ENCODE measurements around the gene MT1E. TPM values are rescaled to one million over a fixed set of nuclear protein-coding genes. Genes with fewer than 3 reads are reported as not detected.
"Not testable (repeated sequence)": the region's sequence is repeated elsewhere in the genome, so short reads cannot be mapped to it uniquely, and the experiment has no call there.

Gene MT1E
- total RNA-seq, 1 experiment from 2014 or later: 493 TPM

DNA sequence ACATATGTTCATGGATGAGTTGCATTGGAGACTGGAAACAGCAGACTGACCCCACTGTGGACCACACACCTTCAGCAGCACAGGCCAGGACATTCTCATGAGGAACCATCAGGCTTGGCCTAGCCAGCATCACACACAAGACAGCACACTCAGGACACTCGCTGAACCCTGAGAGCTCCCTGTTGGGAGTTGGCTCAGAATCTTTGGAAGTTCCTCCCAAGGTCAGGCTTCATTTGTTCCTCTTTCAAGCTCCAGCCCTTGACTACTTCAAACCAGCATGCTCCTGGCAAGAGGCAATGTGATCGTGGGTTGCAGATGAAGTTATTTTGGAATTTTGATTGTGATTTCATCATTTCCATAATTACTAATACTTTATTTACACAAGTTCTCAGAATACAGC lies 46.1 kb downstream of the MT1E start:
- not testable (repeated sequence) for DNase-seq (ENCODE audit: low spot score)

DNA sequence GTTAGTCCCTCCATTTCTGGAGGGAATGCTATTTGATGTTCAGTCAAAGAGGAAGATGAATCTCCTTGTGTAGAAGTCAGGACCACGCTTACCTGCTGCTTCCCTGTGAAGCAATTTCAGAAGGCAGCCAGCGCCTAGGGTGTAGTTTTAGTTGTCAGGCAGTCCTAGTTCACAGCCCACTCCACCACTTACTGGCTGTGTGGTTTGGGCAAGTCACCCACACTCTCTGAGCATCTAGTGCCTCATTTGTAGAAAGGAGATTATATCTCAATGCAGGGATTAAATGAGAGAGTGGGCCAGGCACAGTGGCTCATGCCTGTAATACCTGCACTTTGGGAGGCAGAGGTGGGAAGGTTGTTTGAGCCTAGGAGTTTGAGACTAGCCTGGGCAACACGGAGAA lies 46.6 kb downstream of the MT1E start:
- DNase-seq (ENCODE audit: low spot score): not testable (repeated sequence)

DNA sequence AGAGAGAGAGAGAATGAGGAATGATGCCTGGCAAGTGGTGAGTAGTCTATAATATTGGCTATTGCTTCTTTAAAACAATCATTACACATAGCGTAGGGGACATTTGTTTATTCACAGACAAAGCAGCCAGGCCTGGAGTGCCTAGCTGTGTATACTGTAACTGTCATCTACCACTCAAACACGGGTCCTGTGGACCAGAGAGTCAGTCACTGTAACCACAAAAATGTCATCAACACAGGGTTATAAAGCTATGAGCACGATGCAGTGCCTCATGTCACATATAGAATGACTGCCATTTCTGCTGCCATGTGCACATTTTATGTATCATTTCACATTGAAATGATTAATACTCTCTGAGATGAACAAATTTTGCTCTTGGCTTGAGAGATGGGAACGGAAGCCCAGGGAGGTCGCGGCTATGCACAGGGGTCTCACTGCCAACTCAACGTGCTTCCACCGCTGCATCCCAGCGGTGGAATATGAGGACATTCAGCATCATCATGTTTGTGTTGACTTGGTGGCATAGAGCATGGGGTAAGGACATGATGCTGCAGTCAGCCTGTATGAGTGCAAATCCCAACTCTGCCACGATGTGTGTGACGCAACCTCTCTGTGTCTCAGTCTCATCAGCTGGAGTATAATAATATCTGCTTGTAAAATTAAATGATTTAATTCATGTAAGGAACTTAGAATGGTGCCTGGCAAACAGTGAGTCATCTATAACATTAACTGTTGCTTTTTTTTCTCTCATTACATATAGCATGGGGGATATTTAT lies 47.4 kb downstream of the MT1E start:
- no peak for DNase-seq (ENCODE audit: low spot score)

DNA sequence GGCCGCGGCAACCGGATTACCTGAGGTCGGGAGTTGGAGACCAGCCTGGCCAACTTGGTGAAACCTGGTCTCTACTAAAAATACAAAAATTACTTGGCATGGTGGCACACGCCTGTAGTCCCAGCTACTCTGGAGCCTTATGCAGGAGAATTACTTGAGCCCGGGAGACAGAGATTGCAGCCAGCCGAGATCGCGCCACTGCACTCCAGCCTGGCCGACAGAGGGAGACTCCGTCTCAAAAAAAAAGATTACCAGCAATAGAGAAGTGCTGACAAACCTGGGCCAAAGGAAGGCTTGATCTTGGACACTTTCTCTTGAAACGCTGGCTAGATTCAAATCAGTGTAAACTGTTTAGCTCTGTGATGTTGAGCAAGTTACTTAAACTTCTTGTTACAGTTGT lies 48.3 kb downstream of the MT1E start:
- peak; percentile 55 for DNase-seq (ENCODE audit: low spot score)

DNA sequence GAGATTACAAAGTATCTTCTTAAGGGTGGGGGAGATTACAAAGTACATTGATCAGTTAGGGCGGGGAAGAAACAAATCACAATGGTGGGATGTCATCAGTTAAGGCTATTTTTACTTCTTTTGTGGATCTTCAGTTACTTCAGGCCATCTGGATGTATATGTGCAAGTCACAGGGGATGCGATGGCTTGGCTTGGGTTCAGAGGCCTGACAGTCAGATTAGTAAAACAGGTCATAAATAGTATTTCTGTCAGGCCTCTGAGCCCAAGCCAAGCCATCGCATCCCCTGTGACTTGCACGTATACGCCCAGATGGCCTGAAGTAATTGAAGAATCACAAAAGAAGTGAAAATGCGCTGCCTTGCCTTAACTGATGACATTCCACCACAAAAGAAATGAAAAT lies 49.0 kb downstream of the MT1E start:
- not testable (repeated sequence) for DNase-seq (ENCODE audit: low spot score)

DNA sequence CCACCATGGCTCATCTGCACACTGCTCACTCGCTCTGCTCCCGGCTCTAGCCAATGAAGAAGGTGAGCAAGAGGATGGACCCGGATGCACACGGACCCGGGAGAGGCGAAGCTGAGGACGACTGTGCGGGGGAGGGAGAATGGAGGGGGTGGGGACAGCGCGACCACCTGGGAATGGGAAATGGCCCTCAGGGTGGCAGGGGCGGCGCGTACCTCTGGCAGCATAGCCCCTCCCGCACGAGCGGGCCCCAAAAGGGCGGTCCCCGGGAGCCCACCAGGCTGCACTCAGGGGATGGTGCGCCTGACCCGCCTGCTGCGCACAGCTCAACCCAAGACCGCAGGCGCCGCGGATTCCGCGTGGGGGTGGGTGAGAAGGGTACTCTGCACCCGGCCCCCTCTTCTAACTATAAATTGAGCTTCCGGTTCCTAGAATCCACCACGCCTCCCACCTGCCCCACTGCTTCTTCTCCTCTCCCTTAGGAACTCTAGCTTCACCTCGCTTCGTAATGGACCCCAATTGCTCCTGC lies 50.2 kb downstream of the MT1E start:
- no peak for DNase-seq (ENCODE audit: low spot score)

Other genes with a start within 250 kb of the MT1E start
- gene AMFR, start 200.2 kb upstream of the MT1E start, total RNA-seq (2014; rRNA removed; shearing (Covaris generic)): 75.9 and 82.9 TPM in 2 replicates
- 165 and 185 TPM in 2 replicates for gene NUDT21, start 174.4 kb upstream of the MT1E start, total RNA-seq (2014; rRNA removed; shearing (Covaris generic))
- 34.2 and 43.2 TPM in 2 replicates for gene OGFOD1, start 174.2 kb upstream of the MT1E start, total RNA-seq (2014; rRNA removed; shearing (Covaris generic))
- 10.4 and 19.3 TPM in 2 replicates for gene BBS2, start 105.8 kb upstream of the MT1E start, total RNA-seq (2014; rRNA removed; shearing (Covaris generic))
- gene MT4, start 60.7 kb upstream of the MT1E start, total RNA-seq (2014; rRNA removed; shearing (Covaris generic)): not detected in 2 replicates
- gene MT3, start 36.3 kb upstream of the MT1E start, total RNA-seq (2014; rRNA removed; shearing (Covaris generic)): 3.5 TPM in 1 of 2 replicates, not detected in the other
- 44.1 and 51.4 TPM in 2 replicates for gene MT2A, start 17.2 kb upstream of the MT1E start, total RNA-seq (2014; rRNA removed; shearing (Covaris generic))
- gene MT1M, start 6.9 kb downstream of the MT1E start, total RNA-seq (2014; rRNA removed; shearing (Covaris generic)): not detected in 2 replicates
- 2.0 and 6.6 TPM in 2 replicates for gene MT1A, start 12.9 kb downstream of the MT1E start, total RNA-seq (2014; rRNA removed; shearing (Covaris generic))
- gene MT1B, start 26.1 kb downstream of the MT1E start, total RNA-seq (2014; rRNA removed; shearing (Covaris generic)): not detected in 2 replicates
- gene MT1F, start 32.2 kb downstream of the MT1E start, total RNA-seq (2014; rRNA removed; shearing (Covaris generic)): 4.7 and 5.6 TPM in 2 replicates
- 0.50 and 1.5 TPM in 2 replicates for gene MT1G, start 42.3 kb downstream of the MT1E start, total RNA-seq (2014; rRNA removed; shearing (Covaris generic))
- not detected in 2 replicates for gene MT1H, start 44.0 kb downstream of the MT1E start, total RNA-seq (2014; rRNA removed; shearing (Covaris generic))
- gene MT1X, start 56.7 kb downstream of the MT1E start, total RNA-seq (2014; rRNA removed; shearing (Covaris generic)): 29.2 and 29.4 TPM in 2 replicates
- 94.6 and 115 TPM in 2 replicates for gene NUP93, start 104.3 kb downstream of the MT1E start, total RNA-seq (2014; rRNA removed; shearing (Covaris generic))
- gene SLC12A3, start 239.4 kb downstream of the MT1E start, total RNA-seq (2014; rRNA removed; shearing (Covaris generic)): not detected in 2 replicates